HCT116 (cell line): Measurements from ENCODE around the gene ARIH2. TPM values are rescaled to one million over a fixed set of nuclear protein-coding genes. Genes with fewer than 3 reads are reported as not detected.

Source experiments
- ATAC-seq: fragments of 200-7000 bp; cut with Tn5 transposase; 2 replicates; pipeline ENCODE4 v1.9.1; 2020; ENCODE audit warnings: mild to moderate bottlenecking, moderate library complexity
- BruUV-seq: library from RNA; stranded (reverse); fragments of 400-500 nt; replicated peaks from 2 replicates; lab custom pipeline; 2021; lab: Mats Ljungman, UMichigan
- CTCF ChIA-PET: fragments of 300-600 bp; sonication (Branson Sonifier 250); formaldehyde crosslinking; loops from one replicate; lab custom pipeline; 2021; ENCODE audit warnings: antibody characterized with exemption; lab: Charles Lee
- POLR2A ChIA-PET: fragments of 300-600, 350-600 bp; sonication (Branson Sonifier 250); formaldehyde crosslinking; loops from one replicate; lab custom pipeline; 2021; ENCODE audit warnings: antibody characterized with exemption; lab: Charles Lee
- RAD21 ChIA-PET, 2 experiments: fragments of 300-600 bp; sonication (Branson Sonifier 250); formaldehyde crosslinking; loops; one replicate each; lab custom pipeline; 2023; ENCODE audit warnings: low total read pairs in 2 of 2; ENCODE audit not compliant: uncharacterized antibody in 2 of 2, unreplicated experiment in 2 of 2, low non-redundant PET in 1 of 2; lab: Charles Lee
- DNase-seq: peaks from one replicate; pipeline ENCODE4 v3.0.0-alpha.2; 2010; ENCODE audit warnings: low read depth, low spot score
- H2AFZ ChIP-seq: fragments of 200-600 bp; shearing (Covaris generic), sonication (generic); 2 replicates; pipeline ENCODE4 v1.6.1; 2017; ENCODE audit warnings: low read depth, mixed run types, mixed read lengths, antibody characterized with exemption, low read length; ENCODE audit not compliant: poor library complexity, severe bottlenecking
- H3K27ac ChIP-seq: 2 replicates; pipeline ENCODE4 v1.5.1; 2012; ENCODE audit warnings: low read depth, low read length
- H3K27me3 ChIP-seq: fragments of 200-600 bp; sonication (generic); 2 replicates; pipeline ENCODE4 v1.6.1; 2016; ENCODE audit warnings: mixed run types, low read length, mixed read lengths; ENCODE audit not compliant: insufficient read depth
- H3K36me3 ChIP-seq, 2 experiments: fragments of 200-500 bp in 1 of 2; fragments of 200-600 bp in 1 of 2; sonication (Bioruptor generic) in 1 of 2; sonication (generic) in 1 of 2; 2 replicates each; pipeline versions ENCODE4 v1.5.1 to v1.6.1; 2014 to 2016; ENCODE audit warnings: low read length in 2 of 2, inconsistent platforms in 1 of 2, mixed read lengths in 1 of 2, mixed run types in 1 of 2; ENCODE audit not compliant: insufficient read depth in 2 of 2, control insufficient read depth in 1 of 2
- H3K4me1 ChIP-seq, 2 experiments: fragments of 200-600 bp in 1 of 2; sonication (generic) in 1 of 2; 2 replicates each; pipeline versions ENCODE4 v1.5.1 to v1.6.1; 2012 to 2017; ENCODE audit warnings: low read length in 2 of 2, inconsistent platforms in 1 of 2, mild to moderate bottlenecking in 1 of 2, mixed read lengths in 1 of 2, mixed run types in 1 of 2, moderate library complexity in 1 of 2; ENCODE audit not compliant: insufficient read depth in 2 of 2, control insufficient read depth in 1 of 2
- H3K4me2 ChIP-seq: fragments of 200-600 bp; sonication (generic); 2 replicates; pipeline ENCODE4 v1.6.1; 2017; ENCODE audit warnings: mixed run types, low read length, mixed read lengths
- H3K4me3 ChIP-seq, 2 experiments: fragments of 200-600 bp in 1 of 2; sonication (generic) in 1 of 2; replicated peaks in 1 of 2; 2 replicates each; pipeline ENCODE4 v1.5.1; 2011 to 2016; ENCODE audit warnings: low read length in 2 of 2, control low read depth in 1 of 2, low read depth in 1 of 2, mild to moderate bottlenecking in 1 of 2, mixed read lengths in 1 of 2, mixed run types in 1 of 2
- H3K79me2 ChIP-seq: fragments of 200-600 bp; sonication (generic); 2 replicates; pipeline ENCODE4 v1.6.1; 2017; ENCODE audit warnings: mild to moderate bottlenecking, mixed run types, low read length, moderate library complexity, mixed read lengths; ENCODE audit not compliant: insufficient read depth
- H3K9ac ChIP-seq: fragments of 200-600 bp; sonication (generic); 2 replicates; pipeline ENCODE4 v1.6.1; 2016; ENCODE audit warnings: low read length, mixed read lengths
- H3K9me2 ChIP-seq: fragments of 200-600 bp; sonication (generic), shearing (Covaris generic); 2 replicates; pipeline ENCODE4 v1.6.1; 2017; ENCODE audit warnings: mixed run types, mild to moderate bottlenecking, moderate library complexity; ENCODE audit not compliant: insufficient read depth
- H3K9me3 ChIP-seq, 2 experiments: fragments of 200-500 bp in 1 of 2; fragments of 200-600 bp in 1 of 2; sonication (Bioruptor generic) in 1 of 2; sonication (generic) in 1 of 2; 2 replicates each; pipeline ENCODE4 v1.6.1; 2014 to 2017; ENCODE audit warnings: low read length in 2 of 2, mixed read lengths in 2 of 2, inconsistent platforms in 1 of 2, low read depth in 1 of 2, mild to moderate bottlenecking in 1 of 2, mixed run types in 1 of 2, moderate library complexity in 1 of 2; ENCODE audit not compliant: control insufficient read depth in 1 of 2, insufficient read depth in 1 of 2
- H4K20me1 ChIP-seq: fragments of 200-600 bp; sonication (generic), shearing (Covaris generic); 2 replicates; pipeline ENCODE4 v1.6.1; 2017; ENCODE audit warnings: mixed run types, mild to moderate bottlenecking, moderate library complexity; ENCODE audit not compliant: insufficient read depth
- CBX3 ChIP-seq: IDR thresholded peaks from 2 replicates; pipeline ENCODE4 v1.6.1; 2012; ENCODE audit warnings: low read depth
- EGR1 ChIP-seq: IDR thresholded peaks from 2 replicates; pipeline ENCODE4 v1.6.1; 2012; ENCODE audit warnings: low read depth
- JUND ChIP-seq: IDR thresholded peaks from 2 replicates; pipeline ENCODE4 v1.6.1; 2012
- MAX ChIP-seq: IDR thresholded peaks from 2 replicates; pipeline ENCODE4 v1.6.1; 2012
- REST ChIP-seq: IDR thresholded peaks from 2 replicates; pipeline ENCODE4 v1.6.1; 2012; ENCODE audit warnings: low read depth
- SIN3A ChIP-seq: IDR thresholded peaks from 2 replicates; pipeline ENCODE4 v1.6.1; 2012; ENCODE audit warnings: low read depth
- YY1 ChIP-seq: IDR thresholded peaks from 2 replicates; pipeline ENCODE4 v1.6.1; 2011; ENCODE audit warnings: low read length, low read depth, moderate library complexity, mild to moderate bottlenecking; ENCODE audit not compliant: insufficient replicate concordance; ENCODE audit errors: extremely low read depth
- ZBTB33 ChIP-seq: IDR thresholded peaks from 2 replicates; pipeline ENCODE4 v1.6.1; 2011; ENCODE audit warnings: mild to moderate bottlenecking, low read length, moderate library complexity; ENCODE audit not compliant: insufficient replicate concordance; ENCODE audit errors: extremely low read depth
- ZFX ChIP-seq: fragments of 450-650 bp; IDR thresholded peaks from 2 replicates; pipeline ENCODE4 v1.6.1; 2017
- intact Hi-C: fragments of 100-400 bp; cut with micrococcal nuclease; formaldehyde crosslinking; loops from 2 replicates; pipeline ENCODE4 v1.10.0; 2022
- total RNA-seq: library from RNA; stranded (reverse); gene quantifications from one replicate; pipeline ENCODE4 v1.2.1, GENCODE V29; 2021; ENCODE audit not compliant: unreplicated experiment

ARIH2 gene
- total RNA-seq, 1 experiment from 2014 or later: 105 TPM

- Histone ChIP-seq H3K36me3 (peaks cover 23 to 41% of the 10 kb centered on the region in 2 experiments), H3K4me2 (no peak overlapping the region)
- POLR2A ChIA-PET: no interaction called here
These were observed 10.0 kb downstream of the ARIH2 start for GRCh38 chr3:48928679-48929078.

More at GRCh38 chr3:48928679-48929078, 10.0 kb downstream of the ARIH2 start:
- Histone ChIP-seq H3K27ac (no peak overlapping the region), H3K4me1 (peaks cover 15 to 25% of the 10 kb centered on the region in 2 experiments), H3K9ac (no peak overlapping the region), H2AFZ (no peak overlapping the region), H3K79me2 (peaks cover 98% of the 10 kb centered on the region), H3K4me3 (no peak overlapping the region), H3K9me2 (no peaks in the 10 kb centered on the region), H3K9me3 (no peaks in the 10 kb centered on the region), H3K27me3 (no peaks in the 10 kb centered on the region), H4K20me1 (peaks cover 20% of the 10 kb centered on the region; the same call in 1 of the 2 replicates)
- ChIA-PET RAD21 (no interaction called here), CTCF (no interaction called here)
- TF ChIP-seq ZBTB33 (no peak), EGR1 (no peak), YY1 (no peak), JUND (no peak), CBX3 (no peak), SIN3A (no peak), REST (no peak), ZFX (no peak), MAX (no peak)
- DNase-seq (no peak), ATAC-seq (no peak)
- BruUV-seq: no TSS peak
- intact Hi-C loops: no loop called here
